AG04449 (cell line): ENCODE data around the gene BRD7.

Experiments
- CTCF ChIA-PET: fragments of 350-600 bp; formaldehyde crosslinking; extraction: SDS; loops from one replicate; lab custom pipeline; 2021; ENCODE audit warnings: antibody characterized with exemption; lab: Yijun Ruan, JAX
- POLR2A ChIA-PET: fragments of 400-600, 350-600 bp; formaldehyde crosslinking; extraction: SDS; loops from one replicate; lab custom pipeline; 2020; ENCODE audit warnings: antibody characterized with exemption, inconsistent platforms; lab: Yijun Ruan, JAX
- DNase-seq: peaks from one replicate; pipeline ENCODE4 v3.0.0-alpha.2; 2010; ENCODE audit warnings: low read depth, low spot score
- H3K4me3 ChIP-seq: 2 replicates; pipeline ENCODE4 v1.5.1; 2011; ENCODE audit warnings: low read depth, mild to moderate bottlenecking, control low read depth, low read length
- CTCF ChIP-seq: IDR thresholded peaks from one replicate; pipeline ENCODE4 v1.5.1; 2011; ENCODE audit warnings: mild to moderate bottlenecking, moderate library complexity, low read length, control low read depth, inconsistent platforms; ENCODE audit not compliant: insufficient read depth; ENCODE audit errors: missing control alignments

The BRD7 gene

GRCh38 chr16:50316102-50316847, 52.5 kb downstream of the BRD7 start:
- DNase-seq = no peak
- TF ChIP-seq CTCF = no peak
- ChIA-PET CTCF (interaction anchor here (1.5 kb wide), 1 partner anchor 11 kb away, joined by 8 read pairs; no protein-coding TSS in a partner anchor), POLR2A (no interaction called here)
- H3K4me3 ChIP-seq = no peak overlapping the region

- CTCF ChIA-PET = interaction anchor here (1.5 kb wide), 1 partner anchor 12 kb away, joined by 8 read pairs; no protein-coding TSS in a partner anchor
- DNase-seq = no peak
- no peak for TF ChIP-seq CTCF
- no peak overlapping the region for H3K4me3 ChIP-seq
- POLR2A ChIA-PET = no interaction called here
Observed at GRCh38 chr16:50315346-50315997, 53.3 kb downstream of the BRD7 start.

- ChIA-PET POLR2A (no interaction called here), CTCF (interaction anchor here (0.8 to 1.9 kb wide), 3 partner anchors 8 to 40 kb away, joined by 3 to 4 read pairs (median 4); no protein-coding TSS in a partner anchor)
- no peak for TF ChIP-seq CTCF
- DNase-seq = no peak
- H3K4me3 ChIP-seq = no peak overlapping the region
Observed at GRCh38 chr16:50314665-50315064, 54.1 kb downstream of the BRD7 start.

- TF ChIP-seq CTCF = no peak
- no peak for DNase-seq
- ChIA-PET CTCF (interaction anchor here (0.6 to 1.9 kb wide), 4 partner anchors 9 to 41 kb away, joined by 3 to 4 read pairs (median 4); no protein-coding TSS in a partner anchor), POLR2A (interaction anchor here (0.9 kb wide), 1 partner anchor 164 kb away, joined by 3 read pairs; no protein-coding TSS in a partner anchor)
- no peak overlapping the region for H3K4me3 ChIP-seq
Observed at GRCh38 chr16:50313596-50314478, 55.0 kb downstream of the BRD7 start.

- ChIA-PET CTCF (no interaction called here), POLR2A (no interaction called here)
- no peak for TF ChIP-seq CTCF
- no peak for DNase-seq
- no peak overlapping the region for H3K4me3 ChIP-seq
Observed at GRCh38 chr16:50311891-50312501, 56.8 kb downstream of the BRD7 start.
